PC-9 (cell line): ENCODE results near the gene GBA2. TPM values are rescaled to one million over a fixed set of nuclear protein-coding genes. Genes with fewer than 3 reads are reported as not detected.

Experiments
- BruUV-seq: library from RNA; stranded (reverse); fragments of 400-500 nt; replicated peaks from 2 replicates; lab custom pipeline; 2021; lab: Mats Ljungman, UMichigan
- CTCF ChIA-PET: fragments of 300-600 bp; sonication (Branson Sonifier 250); formaldehyde crosslinking; loops from one replicate; lab custom pipeline; 2022; ENCODE audit warnings: antibody characterized with exemption; lab: Charles Lee
- POLR2A ChIA-PET: fragments of 300-600 bp; sonication (Branson Sonifier 250); formaldehyde crosslinking; loops from one replicate; lab custom pipeline; 2022; ENCODE audit warnings: antibody characterized with exemption; ENCODE audit not compliant: unreplicated experiment; lab: Charles Lee
- DNase-seq, 2 experiments: peaks; one replicate each; pipeline versions ENCODE4 v3.0.0 to v3.0.0-alpha.2; 2015 to 2022; ENCODE audit warnings: mixed read lengths in 1 of 2
- H2AFZ ChIP-seq: fragments of 200-600 bp; sonication (generic); 2 replicates; pipeline ENCODE4 v1.8.1; 2017; ENCODE audit warnings: antibody characterized with exemption
- H3F3A ChIP-seq: fragments of 200-600 bp; sonication (generic); 2 replicates; pipeline ENCODE4 v1.8.1; 2017; ENCODE audit warnings: antibody characterized with exemption, mild to moderate bottlenecking, low read depth; ENCODE audit not compliant: insufficient read depth
- H3K27ac ChIP-seq: fragments of 200-600 bp; sonication (generic); 2 replicates; pipeline ENCODE4 v1.6.1; 2016; ENCODE audit warnings: mixed run types
- H3K27me3 ChIP-seq: fragments of 200-600 bp; sonication (generic); 2 replicates; pipeline ENCODE4 v1.6.1; 2016; ENCODE audit warnings: low read depth, mixed run types; ENCODE audit not compliant: insufficient read depth
- H3K36me3 ChIP-seq: fragments of 200-600 bp; sonication (generic); 2 replicates; pipeline ENCODE4 v1.6.1; 2016; ENCODE audit warnings: low read depth, mixed run types
- H3K4me1 ChIP-seq: fragments of 200-600 bp; sonication (generic); replicated peaks from 2 replicates; pipeline ENCODE4 v1.6.1; 2016; ENCODE audit warnings: mixed run types; ENCODE audit not compliant: insufficient read depth
- H3K4me2 ChIP-seq: fragments of 200-600 bp; sonication (generic); 2 replicates; pipeline ENCODE4 v1.6.1; 2017; ENCODE audit warnings: mixed run types
- H3K4me3 ChIP-seq: fragments of 200-600 bp; sonication (generic); 2 replicates; pipeline ENCODE4 v1.6.1; 2016; ENCODE audit warnings: mixed run types
- H3K79me2 ChIP-seq: fragments of 200-600 bp; sonication (generic); 2 replicates; pipeline ENCODE4 v1.6.1; 2017; ENCODE audit warnings: low read depth, mixed run types
- H3K9me2 ChIP-seq: fragments of 200-600 bp; sonication (generic); 2 replicates; pipeline ENCODE4 v1.8.1; 2017; ENCODE audit warnings: mild to moderate bottlenecking; ENCODE audit not compliant: insufficient read depth
- H3K9me3 ChIP-seq: fragments of 200-600 bp; sonication (generic); 2 replicates; pipeline ENCODE4 v1.8.1; 2016; ENCODE audit warnings: low read depth; ENCODE audit not compliant: insufficient read depth
- H4K20me1 ChIP-seq: fragments of 200-600 bp; sonication (generic); 2 replicates; pipeline ENCODE4 v1.8.1; 2017; ENCODE audit not compliant: insufficient read depth
- CTCF ChIP-seq: fragments of 200-600 bp; sonication (generic); conservative IDR thresholded peaks from 2 replicates; pipeline ENCODE4 v1.6.1; 2017; ENCODE audit warnings: mixed run types, antibody characterized with exemption, mild to moderate bottlenecking, moderate library complexity
- EZH2 ChIP-seq: fragments of 200-600 bp; sonication (generic); IDR thresholded peaks from 2 replicates; pipeline ENCODE4 v1.8.0; 2017; ENCODE audit warnings: antibody characterized with exemption, low read depth
- intact Hi-C: fragments of 100-400 bp; cut with micrococcal nuclease; formaldehyde crosslinking; loops from one replicate; pipeline ENCODE4 v1.10.0; 2022; ENCODE audit not compliant: unreplicated experiment
- total RNA-seq: library from RNA; stranded (reverse); gene quantifications from 2 replicates; pipeline ENCODE4 v1.2.3, GENCODE V29; 2021

The GBA2 gene
- total RNA-seq, 1 experiment from 2014 or later: 29.6 TPM

- Histone ChIP-seq H3K79me2 (no peaks in the 10 kb centered on the region), H3K9me2 (no peaks in the 10 kb centered on the region)
These were observed 34.3 kb downstream of the GBA2 start for GRCh38 chr9:35714579-35715252.

DNA sequence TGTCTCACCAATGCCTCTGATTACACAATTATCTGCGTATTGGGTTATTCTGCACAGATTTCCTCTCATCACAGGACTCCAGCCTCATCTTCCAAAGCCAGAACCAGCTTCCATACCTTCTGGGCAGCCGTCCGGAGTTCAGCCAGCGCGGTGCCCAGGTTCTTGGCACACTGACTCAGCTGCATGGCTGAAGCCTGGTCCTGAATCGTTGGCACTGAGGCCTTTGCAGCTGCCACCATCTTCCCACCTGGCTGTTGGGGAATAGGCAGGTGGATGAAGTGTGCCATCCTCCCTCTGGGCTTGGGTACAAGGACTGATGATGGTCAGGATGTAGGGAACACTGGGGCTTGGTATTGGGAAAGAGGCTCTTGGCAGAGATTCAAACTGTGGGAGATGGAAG is 34.9 kb downstream of the GBA2 start:
- no peak overlapping the region for H3K4me3 ChIP-seq
- H3K4me2 ChIP-seq: no peak overlapping the region
- H3K27me3 ChIP-seq: no peaks in the 10 kb centered on the region
- TF ChIP-seq EZH2 (no peak), CTCF (no peak)
- DNase-seq: no peak
- CTCF ChIA-PET: interaction anchor here (0.6 to 0.7 kb wide), 2 partner anchors 14 to 1069 kb away, joined by 3 to 4 read pairs; no protein-coding TSS in a partner anchor
- H3K4me1 ChIP-seq: peaks cover 21% of the 10 kb centered on the region
- no peaks in the 10 kb centered on the region for H3K79me2 ChIP-seq
- H4K20me1 ChIP-seq: no peaks in the 10 kb centered on the region
- H3K27ac ChIP-seq: no peak overlapping the region
- H3K36me3 ChIP-seq: peaks cover 4% of the 10 kb centered on the region; the same call in 1 of the 2 replicates
- POLR2A ChIA-PET: no interaction called here
- H2AFZ ChIP-seq: no peak overlapping the region
- peaks cover 19% of the 10 kb centered on the region for H3F3A ChIP-seq
- intact Hi-C loops: no loop called here
- no peaks in the 10 kb centered on the region for H3K9me2 ChIP-seq
- no peaks in the 10 kb centered on the region for H3K9me3 ChIP-seq
- no TSS peak for BruUV-seq

More at GRCh38 chr9:35714579-35715252, 34.3 kb downstream of the GBA2 start:
- CTCF ChIA-PET: interaction anchor here (0.6 kb wide), 1 partner anchor 1070 kb away, joined by 3 read pairs; no protein-coding TSS in a partner anchor
- no TSS peak for BruUV-seq
- peaks cover 4% of the 10 kb centered on the region; the same call in 1 of the 2 replicates for H3K36me3 ChIP-seq
- H3K27me3 ChIP-seq: no peaks in the 10 kb centered on the region
- TF ChIP-seq EZH2 (no peak), CTCF (no peak)
- H3K4me3 ChIP-seq: no peak overlapping the region
- H3K27ac ChIP-seq: no peak overlapping the region
- no peak overlapping the region for H3K4me2 ChIP-seq
- no peaks in the 10 kb centered on the region for H4K20me1 ChIP-seq
- DNase-seq: no peak
- POLR2A ChIA-PET: no interaction called here
- intact Hi-C loops: no loop called here
- no peak overlapping the region for H2AFZ ChIP-seq
- H3K9me3 ChIP-seq: no peaks in the 10 kb centered on the region
- peaks cover 19% of the 10 kb centered on the region for H3F3A ChIP-seq
- H3K4me1 ChIP-seq: peaks cover 21% of the 10 kb centered on the region

DNA sequence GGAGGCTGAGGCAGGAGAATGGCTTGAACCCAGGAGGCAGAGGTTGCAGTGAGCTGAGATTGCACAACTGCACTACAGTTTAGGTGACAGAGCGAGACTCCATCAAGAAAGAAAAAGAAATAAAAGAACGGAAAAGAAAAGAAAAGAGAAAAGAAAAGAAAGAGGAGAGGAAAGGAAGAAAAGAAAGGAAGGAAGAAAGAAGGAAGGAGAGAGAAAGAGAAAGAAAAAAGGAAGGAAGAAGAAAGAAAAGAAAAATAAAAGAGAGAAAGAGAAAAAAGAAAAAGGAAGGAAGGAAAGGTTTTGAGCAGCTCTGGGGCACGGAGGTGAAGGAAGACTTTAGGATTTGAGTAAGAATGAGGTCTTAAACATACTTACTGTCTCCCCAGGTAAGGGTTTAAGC is 35.5 kb downstream of the GBA2 start:
- no peaks in the 10 kb centered on the region for H3K9me3 ChIP-seq
- TF ChIP-seq CTCF (no peak), EZH2 (no peak)
- H3K9me2 ChIP-seq: no peaks in the 10 kb centered on the region
- peaks cover 19% of the 10 kb centered on the region for H3F3A ChIP-seq
- H3K36me3 ChIP-seq: peaks cover 4% of the 10 kb centered on the region; the same call in 1 of the 2 replicates
- no peak overlapping the region for H3K27ac ChIP-seq
- CTCF ChIA-PET: interaction anchor here (0.7 kb wide), 1 partner anchor 15 kb away, joined by 4 read pairs; no protein-coding TSS in a partner anchor
- no peak overlapping the region for H3K4me3 ChIP-seq
- H4K20me1 ChIP-seq: no peaks in the 10 kb centered on the region
- H3K4me1 ChIP-seq: peaks cover 21% of the 10 kb centered on the region
- H3K4me2 ChIP-seq: no peak overlapping the region
- DNase-seq: no peak
- no peaks in the 10 kb centered on the region for H3K79me2 ChIP-seq
- intact Hi-C loops: no loop called here
- BruUV-seq: no TSS peak
- POLR2A ChIA-PET: no interaction called here
- H2AFZ ChIP-seq: no peak overlapping the region
- H3K27me3 ChIP-seq: no peaks in the 10 kb centered on the region
